SU-DHL-6 (cell line): Measurements from ENCODE around the gene HEBP2.

Experiments used
- H2AFZ ChIP-seq: fragments of 200-600 bp; sonication (generic); 2 replicates; pipeline ENCODE4 v1.6.1; 2014; ENCODE audit warnings: low read depth, mild to moderate bottlenecking, moderate library complexity, mixed read lengths, antibody characterized with exemption, low read length; ENCODE audit not compliant: severe bottlenecking
- H3F3A ChIP-seq: fragments of 200-600 bp; shearing (Covaris generic); 2 replicates; pipeline ENCODE4 v1.6.0; 2016; ENCODE audit warnings: antibody characterized with exemption, mild to moderate bottlenecking; ENCODE audit not compliant: insufficient read depth
- H3K27ac ChIP-seq: fragments of 200-600 bp; sonication (generic); 2 replicates; pipeline ENCODE4 v1.5.1; 2016; ENCODE audit warnings: low read depth, mild to moderate bottlenecking, low read length, moderate library complexity, mixed read lengths
- H3K27me3 ChIP-seq: fragments of 200-600 bp; sonication (generic), shearing (Covaris generic); 2 replicates; pipeline ENCODE4 v1.6.0; 2014; ENCODE audit warnings: mild to moderate bottlenecking, low read length
- H3K36me3 ChIP-seq: fragments of 200-600 bp; sonication (generic); 2 replicates; pipeline ENCODE4 v1.6.1; 2014; ENCODE audit warnings: mild to moderate bottlenecking, low read length, mixed read lengths
- H3K4me2 ChIP-seq: fragments of 300-600, 200-600 bp; shearing (Covaris generic), sonication (generic); 2 replicates; pipeline ENCODE4 v1.6.0; 2014; ENCODE audit warnings: low read length, low read depth, mild to moderate bottlenecking; ENCODE audit not compliant: poor library complexity, severe bottlenecking
- H3K4me3 ChIP-seq: fragments of 200-600 bp; sonication (generic); 2 replicates; pipeline ENCODE4 v1.5.1; 2014; ENCODE audit warnings: antibody characterized with exemption, low read length, mild to moderate bottlenecking, mixed read lengths; ENCODE audit not compliant: insufficient read depth, poor library complexity, severe bottlenecking
- H3K79me2 ChIP-seq: fragments of 200-600 bp; sonication (generic); 2 replicates; pipeline ENCODE4 v1.6.1; 2014; ENCODE audit warnings: mild to moderate bottlenecking, low read length, moderate library complexity; ENCODE audit not compliant: insufficient read depth
- H3K9ac ChIP-seq: fragments of 200-600 bp; sonication (generic); 2 replicates; pipeline ENCODE4 v1.7.0; 2014; ENCODE audit warnings: mild to moderate bottlenecking, low read length
- H3K9me2 ChIP-seq: fragments of 200-600 bp; sonication (generic); replicated peaks from 2 replicates; pipeline ENCODE4 v1.6.1; 2014; ENCODE audit warnings: low read length; ENCODE audit not compliant: insufficient read depth
- H3K9me3 ChIP-seq: fragments of 200-600 bp; sonication (generic); 2 replicates; pipeline ENCODE4 v1.6.1; 2014; ENCODE audit warnings: low read length, mixed read lengths; ENCODE audit not compliant: insufficient read depth
- H4K20me1 ChIP-seq: fragments of 200-600 bp; sonication (generic); 2 replicates; pipeline ENCODE4 v1.6.1; 2014; ENCODE audit warnings: low read depth, mild to moderate bottlenecking, antibody characterized with exemption, low read length, moderate library complexity, mixed read lengths
- EZH2phosphoT487 ChIP-seq: fragments of 200-600 bp; sonication (generic), shearing (Covaris generic); conservative IDR thresholded peaks from 2 replicates; pipeline ENCODE4 v1.6.1; 2018; ENCODE audit warnings: mild to moderate bottlenecking, antibody characterized with exemption, low read length, moderate library complexity, mixed read lengths
- TF ChIP-seq, protein P1 (sequence below): fragments of 200-600 bp; sonication (generic); IDR thresholded peaks from one replicate; pipeline ENCODE4 v1.5.1; 2017; ENCODE audit warnings: antibody characterized with exemption, mild to moderate bottlenecking, low read length, moderate library complexity; ENCODE audit not compliant: insufficient read depth, poor library complexity, severe bottlenecking

The HEBP2 gene

DNA sequence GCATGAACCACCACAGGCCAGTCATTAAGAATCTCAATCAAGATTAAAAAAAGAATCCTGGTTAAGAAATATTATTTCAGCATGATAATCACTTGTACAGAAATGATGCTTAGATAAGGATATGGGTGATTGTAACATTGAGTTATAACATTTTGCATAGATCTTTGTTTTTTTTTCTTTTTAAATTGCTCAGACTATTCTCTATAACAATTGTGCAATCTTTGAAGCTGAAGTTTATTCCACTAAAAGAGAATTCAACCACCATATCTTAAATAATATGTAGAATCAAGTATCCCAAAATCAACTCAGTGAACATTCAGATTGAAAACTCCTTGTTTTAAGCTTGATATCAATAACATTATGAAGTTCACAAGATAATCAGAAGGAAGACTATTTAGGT, 27.0 kb upstream of the HEBP2 start:
- Histone ChIP-seq H3K27me3 (no peaks in the 10 kb centered on the region), H3K4me2 (no peak overlapping the region), H3K79me2 (no peaks in the 10 kb centered on the region), H4K20me1 (no peaks in the 10 kb centered on the region), H3K4me3 (no peak overlapping the region), H2AFZ (no peak overlapping the region), H3F3A (no peaks in the 10 kb centered on the region), H3K36me3 (no peaks in the 10 kb centered on the region), H3K9ac (no peak overlapping the region), H3K9me3 (no peaks in the 10 kb centered on the region), H3K27ac (no peak overlapping the region), H3K9me2 (no peaks in the 10 kb centered on the region)
- TF ChIP-seq, protein P1, sequence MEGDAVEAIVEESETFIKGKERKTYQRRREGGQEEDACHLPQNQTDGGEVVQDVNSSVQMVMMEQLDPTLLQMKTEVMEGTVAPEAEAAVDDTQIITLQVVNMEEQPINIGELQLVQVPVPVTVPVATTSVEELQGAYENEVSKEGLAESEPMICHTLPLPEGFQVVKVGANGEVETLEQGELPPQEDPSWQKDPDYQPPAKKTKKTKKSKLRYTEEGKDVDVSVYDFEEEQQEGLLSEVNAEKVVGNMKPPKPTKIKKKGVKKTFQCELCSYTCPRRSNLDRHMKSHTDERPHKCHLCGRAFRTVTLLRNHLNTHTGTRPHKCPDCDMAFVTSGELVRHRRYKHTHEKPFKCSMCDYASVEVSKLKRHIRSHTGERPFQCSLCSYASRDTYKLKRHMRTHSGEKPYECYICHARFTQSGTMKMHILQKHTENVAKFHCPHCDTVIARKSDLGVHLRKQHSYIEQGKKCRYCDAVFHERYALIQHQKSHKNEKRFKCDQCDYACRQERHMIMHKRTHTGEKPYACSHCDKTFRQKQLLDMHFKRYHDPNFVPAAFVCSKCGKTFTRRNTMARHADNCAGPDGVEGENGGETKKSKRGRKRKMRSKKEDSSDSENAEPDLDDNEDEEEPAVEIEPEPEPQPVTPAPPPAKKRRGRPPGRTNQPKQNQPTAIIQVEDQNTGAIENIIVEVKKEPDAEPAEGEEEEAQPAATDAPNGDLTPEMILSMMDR, result no peak
- no peak for TF ChIP-seq EZH2phosphoT487

DNA sequence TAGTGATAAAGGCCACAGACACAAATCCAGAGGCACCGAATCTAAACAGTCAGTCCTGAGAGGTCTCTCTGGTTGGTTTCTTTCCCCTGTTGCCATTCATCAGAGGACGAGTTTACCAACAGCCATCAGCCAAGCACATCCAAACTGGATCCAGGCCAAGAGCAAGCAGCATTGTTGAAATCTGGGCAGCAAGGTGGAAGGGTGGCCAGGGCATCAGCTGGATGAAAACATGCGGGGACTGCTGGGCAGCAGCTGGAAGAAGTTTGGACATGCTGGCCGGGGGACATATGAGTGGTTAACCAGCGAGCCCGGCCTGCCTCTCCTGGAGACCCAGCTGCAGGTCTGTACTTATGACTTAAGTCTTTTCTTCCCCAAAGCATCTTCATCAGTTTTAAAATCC, 26.2 kb upstream of the HEBP2 start, which contains the start of gene SMIM28:
Gene SMIM28, plus strand, starts transcription at position 62 of the 400 bp plus-strand sequence. Its CDS starts 168 bp downstream, at position 230.
- H3K36me3 ChIP-seq, result no peaks in the 10 kb centered on the region
- H3K9ac ChIP-seq, result no peak within 1 kb of the TSS
- H3K4me2 ChIP-seq, result no peak within 1 kb of the TSS
- TF ChIP-seq EZH2phosphoT487, result no peak
- TF ChIP-seq, protein P1, result no peak
- no peaks in the 10 kb centered on the region for H3K27me3 ChIP-seq
- H2AFZ ChIP-seq, result no peak within 1 kb of the TSS
- H3K27ac ChIP-seq, result no peak within 1 kb of the TSS
- H3K9me3 ChIP-seq, result no peaks in the 10 kb centered on the region
- no peaks in the 10 kb centered on the region for H3K79me2 ChIP-seq
- H3K4me3 ChIP-seq, result no peak within 1 kb of the TSS
- H3F3A ChIP-seq, result no peaks in the 10 kb centered on the region
- no peaks in the 10 kb centered on the region for H3K9me2 ChIP-seq
- no peaks in the 10 kb centered on the region for H4K20me1 ChIP-seq

DNA sequence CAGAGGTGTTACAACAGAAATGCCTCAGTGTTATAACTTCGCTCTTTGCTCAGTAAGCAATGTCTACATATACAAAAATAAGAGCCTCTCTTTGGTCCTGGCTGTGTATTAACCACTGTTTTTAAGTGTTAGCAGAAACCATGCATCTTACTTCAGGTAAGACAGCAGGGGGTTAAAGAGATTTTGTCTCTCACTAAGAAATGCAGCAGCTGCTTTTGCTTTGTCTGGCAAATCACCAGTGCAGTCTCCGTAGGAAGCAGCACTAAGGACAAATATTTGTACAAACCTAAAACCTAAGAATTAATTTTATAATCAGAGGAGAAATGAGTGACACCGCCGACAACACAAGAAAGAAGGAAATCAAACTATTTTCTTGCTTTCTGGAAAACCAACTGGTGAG, 25.6 kb upstream of the HEBP2 start:
- Histone ChIP-seq H3K4me2 (no peak overlapping the region), H3K27me3 (no peaks in the 10 kb centered on the region)
- no peak for TF ChIP-seq EZH2phosphoT487
- TF ChIP-seq, protein P1, result no peak

More for the DNA sequence above, 25.6 kb upstream of the HEBP2 start:
- Histone ChIP-seq H3K79me2 (no peaks in the 10 kb centered on the region), H3F3A (no peaks in the 10 kb centered on the region), H3K9me3 (no peaks in the 10 kb centered on the region), H2AFZ (no peak overlapping the region), H3K36me3 (no peaks in the 10 kb centered on the region), H3K4me3 (no peak overlapping the region), H3K9me2 (no peaks in the 10 kb centered on the region), H4K20me1 (no peaks in the 10 kb centered on the region), H3K9ac (no peak overlapping the region), H3K27ac (no peak overlapping the region)
